Measurements from ENCODE around the gene PRKCE. TPM values are rescaled to one million over a fixed set of nuclear protein-coding genes. Genes with fewer than 3 reads are reported as not detected.

The PRKCE gene
- total and polyA plus RNA-seq, 2 donors (not counting 1 experiment from before 2014, with no cell fraction given): 23.6 to 271 TPM

- no peak for TF ChIP-seq EZH2 (IDR thresholded peaks at IDR 0.05; ENCODE audit: borderline replicate concordance, insufficient read depth, low read depth, low read length, poor library complexity, severe bottlenecking)
- no peak for TF ChIP-seq CTCF (IDR thresholded peaks at IDR 0.05)
- Mint-ChIP-seq H3K27me3 (no peaks in the 10 kb centered on the region), H3K27ac (no peak overlapping the region), H3K9me3 (ENCODE audit: insufficient read depth) (no peaks in the 10 kb centered on the region), H3K4me3 (no peak overlapping the region), H3K4me1 (no peaks in the 10 kb centered on the region)
- CTCF ChIA-PET: interaction anchor here (1.7 kb wide), 1 partner anchor 13 kb away, joined by 9 read pairs; no protein-coding TSS in a partner anchor
- no peak for DNase-seq
- no peak overlapping the region for H2AFZ ChIP-seq (ENCODE audit: insufficient read depth, low read depth, low read length, poor library complexity, severe bottlenecking)
- 95% methylated on average over 2 of the region's 2 CpGs for WGBS (ENCODE audit: insufficient coverage)
- H3K9me3 ChIP-seq (ENCODE audit: control extremely low read depth in 1 of 3, control insufficient read depth in 2 of 3, insufficient read depth in 1 of 3, low read length in 2 of 3): no peaks in the 10 kb centered on the region
- no peak overlapping the region for H3K4me3 ChIP-seq (ENCODE audit: control extremely low read depth in 1 of 5, extremely low read depth in 1 of 5, insufficient read depth in 1 of 5, low read depth in 2 of 5, low read length in 4 of 5)
- no peak overlapping the region for H3K27ac ChIP-seq (ENCODE audit: low read length in 2 of 2)
- H3K36me3 ChIP-seq (replicated peaks in 1 of 2; ENCODE audit: control extremely low read depth in 1 of 2, control insufficient read depth in 1 of 2, extremely low read depth in 1 of 2, insufficient read depth in 2 of 2, low read length in 1 of 2): peaks cover 12 to 23% of the 10 kb centered on the region in 2 experiments
- no peak for ATAC-seq (ENCODE audit: low read depth)
- H3K9ac ChIP-seq (ENCODE audit: low read length): no peak overlapping the region
- H3K4me2 ChIP-seq (replicated peaks; ENCODE audit: low read depth, low read length, poor library complexity, severe bottlenecking): no peak overlapping the region
- intact Hi-C loops (cut with micrococcal nuclease): no loop called here
- no peaks in the 10 kb centered on the region for H3K27me3 ChIP-seq (replicated peaks in 1 of 4; ENCODE audit: control extremely low read depth in 1 of 4, control insufficient read depth in 3 of 4, insufficient read depth in 4 of 4, low read length in 3 of 4)
- POLR2A ChIA-PET: no interaction called here
- no peaks in the 10 kb centered on the region for H3K79me2 ChIP-seq (ENCODE audit: control insufficient read depth, insufficient read depth, low read length)
- H3K4me1 ChIP-seq (ENCODE audit: control insufficient read depth in 2 of 2, insufficient read depth in 2 of 2, low read length in 2 of 2): no peaks in the 10 kb centered on the region
- no peaks in the 10 kb centered on the region for H4K20me1 ChIP-seq (ENCODE audit: control insufficient read depth, insufficient read depth, low read length, poor library complexity, severe bottlenecking)
Observed at GRCh38 chr2:46050489-46050888, 399.0 kb downstream of the PRKCE start.

GRCh38 chr2:46051085-46051484, 399.6 kb downstream of the PRKCE start:
- POLR2A ChIA-PET: no interaction called here
- H3K36me3 ChIP-seq (replicated peaks in 1 of 2; ENCODE audit: control extremely low read depth in 1 of 2, control insufficient read depth in 1 of 2, extremely low read depth in 1 of 2, insufficient read depth in 2 of 2, low read length in 1 of 2): peaks cover 12 to 23% of the 10 kb centered on the region in 2 experiments
- no CpG with 5 or more reads among the region's 1 CpG for WGBS (ENCODE audit: insufficient coverage)
- Mint-ChIP-seq H3K9me3 (ENCODE audit: insufficient read depth) (no peaks in the 10 kb centered on the region), H3K4me1 (no peaks in the 10 kb centered on the region), H3K27me3 (no peaks in the 10 kb centered on the region), H3K27ac (no peak overlapping the region), H3K4me3 (no peak overlapping the region)
- H2AFZ ChIP-seq (ENCODE audit: insufficient read depth, low read depth, low read length, poor library complexity, severe bottlenecking): no peak overlapping the region
- TF ChIP-seq EZH2 (IDR thresholded peaks at IDR 0.05; ENCODE audit: borderline replicate concordance, insufficient read depth, low read depth, low read length, poor library complexity, severe bottlenecking) (no peak), CTCF (IDR thresholded peaks at IDR 0.05) (no peak)
- H3K9ac ChIP-seq (ENCODE audit: low read length): no peak overlapping the region
- H3K79me2 ChIP-seq (ENCODE audit: control insufficient read depth, insufficient read depth, low read length): no peaks in the 10 kb centered on the region
- H3K27ac ChIP-seq (ENCODE audit: low read length in 2 of 2): no peak overlapping the region
- DNase-seq (no peak), ATAC-seq (ENCODE audit: low read depth) (no peak)
- H3K4me3 ChIP-seq (ENCODE audit: control extremely low read depth in 1 of 5, extremely low read depth in 1 of 5, insufficient read depth in 1 of 5, low read depth in 2 of 5, low read length in 4 of 5): no peak overlapping the region
- CTCF ChIA-PET: interaction anchor here (1.7 kb wide), 1 partner anchor 12 kb away, joined by 9 read pairs; no protein-coding TSS in a partner anchor
- no peaks in the 10 kb centered on the region for H3K27me3 ChIP-seq (replicated peaks in 1 of 4; ENCODE audit: control extremely low read depth in 1 of 4, control insufficient read depth in 3 of 4, insufficient read depth in 4 of 4, low read length in 3 of 4)
- intact Hi-C loops (cut with micrococcal nuclease): no loop called here
- no peaks in the 10 kb centered on the region for H4K20me1 ChIP-seq (ENCODE audit: control insufficient read depth, insufficient read depth, low read length, poor library complexity, severe bottlenecking)
- H3K4me1 ChIP-seq (ENCODE audit: control insufficient read depth in 2 of 2, insufficient read depth in 2 of 2, low read length in 2 of 2): no peaks in the 10 kb centered on the region
- H3K4me2 ChIP-seq (replicated peaks; ENCODE audit: low read depth, low read length, poor library complexity, severe bottlenecking): no peak overlapping the region
- H3K9me3 ChIP-seq (ENCODE audit: control extremely low read depth in 1 of 3, control insufficient read depth in 2 of 3, insufficient read depth in 1 of 3, low read length in 2 of 3): no peaks in the 10 kb centered on the region
